ENCODE measurements around the gene GTPBP4. TPM values are rescaled to one million over a fixed set of nuclear protein-coding genes. Genes with fewer than 3 reads are reported as not detected.

Gene GTPBP4
- total RNA-seq, 1 donor from 2014 or later, result 53.4 TPM

DNA sequence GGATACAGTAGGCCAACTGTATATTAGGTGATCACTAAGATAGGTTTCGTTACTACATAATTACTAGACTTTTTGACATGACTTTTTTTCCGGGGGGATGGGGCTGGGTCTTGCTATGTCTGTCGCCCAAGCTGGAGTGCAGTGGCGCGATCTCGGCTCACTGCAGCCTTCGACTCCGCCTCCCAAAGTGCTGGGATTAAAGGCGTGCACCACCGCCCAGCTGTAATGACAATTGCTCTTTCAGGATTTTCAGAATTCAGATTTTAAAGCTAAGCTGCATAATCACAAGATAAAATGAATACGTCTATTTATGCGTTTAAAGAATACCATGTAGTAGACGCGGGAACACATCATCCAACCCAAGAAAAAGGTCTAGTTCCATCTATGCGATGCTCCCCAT is 59.7 kb downstream of the GTPBP4 start:
- peaks cover 73% of the 10 kb centered on the region for H4K20me1 ChIP-seq (ENCODE audit: low read depth)
- H3K79me2 ChIP-seq (ENCODE audit: low read depth), result peaks cover 82% of the 10 kb centered on the region
- no peaks in the 10 kb centered on the region for H3K27me3 ChIP-seq
- no peaks in the 10 kb centered on the region for H3K9me3 ChIP-seq (ENCODE audit: low read depth)
- H2AFZ ChIP-seq (replicated peaks), result no peak overlapping the region
- H3K36me3 ChIP-seq, result peaks cover 3% of the 10 kb centered on the region
- H3K27ac ChIP-seq, result peak overlapping the region; percentile 100
- TF ChIP-seq EZH2 (IDR thresholded peaks at IDR 0.05) (no peak), EZH2phosphoT487 (IDR thresholded peaks at IDR 0.05) (no peak), CTCF (IDR thresholded peaks at IDR 0.05) (no peak)
- Mint-ChIP-seq H3K27me3 (ENCODE audit: insufficient read depth, low read depth) (peaks cover 9% of the 10 kb centered on the region), H3K4me3 (peak overlapping the region; percentile 98), H3K27ac (peak overlapping the region; percentile 43), H3K9me3 (no peaks in the 10 kb centered on the region), H3K36me3 (peaks cover 38% of the 10 kb centered on the region), H3K4me1 (peaks cover 42% of the 10 kb centered on the region)
- H3F3A ChIP-seq (ENCODE audit: low read depth), result peaks cover 60% of the 10 kb centered on the region
- DNase-seq (ENCODE audit: low spot score), result peak; percentile 62
- peak overlapping the region; percentile 80 for H3K4me3 ChIP-seq
- H3K4me2 ChIP-seq, result peak overlapping the region; percentile 85
- H3K4me1 ChIP-seq, result peaks cover 4% of the 10 kb centered on the region
- peak overlapping the region; percentile 84 for H3K9ac ChIP-seq

DNA sequence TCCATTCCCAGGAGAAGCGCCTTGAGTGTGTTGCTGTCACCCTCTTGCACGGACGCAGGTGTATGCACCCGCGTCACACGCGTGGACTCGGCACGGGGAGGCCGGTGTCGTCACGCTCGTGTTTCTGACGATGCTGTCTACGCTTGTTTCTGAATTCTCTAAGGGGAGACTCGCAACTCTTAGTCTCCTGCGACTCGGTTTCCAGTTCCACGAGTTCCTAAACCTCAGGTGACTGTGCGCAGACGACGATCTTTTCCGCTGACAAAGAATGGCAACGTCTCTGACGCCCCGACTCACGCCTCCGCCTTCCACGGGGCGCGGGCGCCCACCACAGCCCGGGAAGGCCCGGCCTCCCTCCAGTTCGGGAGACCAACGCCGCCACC is 60.1 kb downstream of the GTPBP4 start:
- Histone ChIP-seq H3K79me2 (ENCODE audit: low read depth) (peaks cover 82% of the 10 kb centered on the region), H3K4me3 (peak overlapping the region; percentile 80), H3K27ac (peak overlapping the region; percentile 100), H3K27me3 (no peaks in the 10 kb centered on the region), H3K4me2 (peak overlapping the region; percentile 85), H4K20me1 (ENCODE audit: low read depth) (peaks cover 70% of the 10 kb centered on the region), H2AFZ (replicated peaks) (no peak overlapping the region), H3K36me3 (no peaks in the 10 kb centered on the region), H3K4me1 (peaks cover 4% of the 10 kb centered on the region), H3K9me3 (ENCODE audit: low read depth) (no peaks in the 10 kb centered on the region), H3K9ac (peak overlapping the region; percentile 84), H3F3A (ENCODE audit: low read depth) (peaks cover 57% of the 10 kb centered on the region)
- DNase-seq (ENCODE audit: low spot score), result no peak
- Mint-ChIP-seq H3K36me3 (peaks cover 37% of the 10 kb centered on the region), H3K9me3 (no peaks in the 10 kb centered on the region), H3K4me1 (peaks cover 42% of the 10 kb centered on the region), H3K27me3 (ENCODE audit: insufficient read depth, low read depth) (peaks cover 9% of the 10 kb centered on the region), H3K27ac (no peak overlapping the region), H3K4me3 (peak overlapping the region; percentile 98)
- TF ChIP-seq EZH2phosphoT487 (IDR thresholded peaks at IDR 0.05) (no peak), EZH2 (IDR thresholded peaks at IDR 0.05) (no peak), CTCF (IDR thresholded peaks at IDR 0.05) (no peak)

GRCh38 chr10:1048732-1049424 is 60.6 kb downstream of the GTPBP4 start, which contains the start of gene IDI1:
Gene IDI1, minus strand, starts transcription at chr10:1049119. Its CDS starts 116 bp downstream, at chr10:1049003.
- H3K27ac ChIP-seq, result peak within 1 kb of the TSS; percentile 100
- peak within 1 kb of the TSS; percentile 85 for H3K9ac ChIP-seq
- H3F3A ChIP-seq (ENCODE audit: low read depth), result peaks cover 55% of the 10 kb centered on the region
- H3K9me3 ChIP-seq (ENCODE audit: low read depth), result no peaks in the 10 kb centered on the region
- peak within 1 kb of the TSS; percentile 85 for H3K4me2 ChIP-seq
- H2AFZ ChIP-seq (replicated peaks), result peak within 1 kb of the TSS; percentile 60
- Mint-ChIP-seq H3K4me1 (peaks cover 43% of the 10 kb centered on the region), H3K27me3 (ENCODE audit: insufficient read depth, low read depth) (peaks cover 9% of the 10 kb centered on the region), H3K9me3 (no peaks in the 10 kb centered on the region), H3K36me3 (peaks cover 35% of the 10 kb centered on the region), H3K4me3 (peak within 1 kb of the TSS; percentile 98), H3K27ac (peak within 1 kb of the TSS; percentile 98)
- no peaks in the 10 kb centered on the region for H3K36me3 ChIP-seq
- no peak for TF ChIP-seq EZH2 (IDR thresholded peaks at IDR 0.05)
- no peak for TF ChIP-seq CTCF (IDR thresholded peaks at IDR 0.05)
- TF ChIP-seq EZH2phosphoT487 (IDR thresholded peaks at IDR 0.05), result no peak
- H3K4me3 ChIP-seq, result peak within 1 kb of the TSS; percentile 80
- H4K20me1 ChIP-seq (ENCODE audit: low read depth), result peaks cover 66% of the 10 kb centered on the region
- DNase-seq (ENCODE audit: low spot score), result peak; percentile 99
- H3K27me3 ChIP-seq, result no peaks in the 10 kb centered on the region
- H3K4me1 ChIP-seq, result peaks cover 4% of the 10 kb centered on the region
- peaks cover 82% of the 10 kb centered on the region for H3K79me2 ChIP-seq (ENCODE audit: low read depth)

Measured in neural progenitor cell (in vitro differentiated cells).